Activated T-helper 1 cell treated with anti-CD3 and anti-CD28 coated beads, Interleukin-2, amount 50 U/mL, for 16 hours (primary cell): ENCODE measurements around the gene CCDC7.

Source experiments
- DNase-seq, 2 donors: peaks; one replicate each; pipeline ENCODE4 v3.0.0-alpha.2; 2020; ENCODE audit warnings: low read depth in 1 of 2, low spot score in 1 of 2

CCDC7 gene

GRCh38 chr10:32923849-32924248, 477.9 kb downstream of the CCDC7 start:
- DNase-seq, result no peak
